Measurements from ENCODE around the gene NBAS. TPM values are rescaled to one million over a fixed set of nuclear protein-coding genes. Genes with fewer than 3 reads are reported as not detected.

Gene NBAS
- total RNA-seq, 1 donor from 2014 or later = 57.6 TPM

GRCh38 chr2:15224641-15225040 lies 336.5 kb downstream of the NBAS start:
- no peak overlapping the region for H3K4me3 Mint-ChIP-seq (ENCODE audit: unreplicated experiment)
- peak overlapping the region; percentile 30 for H3K27ac ChIP-seq (ENCODE audit: low read depth, low read length)

GRCh38 chr2:15223887-15224286 lies 337.2 kb downstream of the NBAS start:
- H2AFZ ChIP-seq (ENCODE audit: low read depth, low read length) = no peak overlapping the region
- H3K9ac ChIP-seq (ENCODE audit: low read length) = no peak overlapping the region
- Mint-ChIP-seq H3K36me3 (ENCODE audit: low read depth, unreplicated experiment) (peaks cover 15% of the 10 kb centered on the region), H3K27me3 (ENCODE audit: low read depth, unreplicated experiment) (no peaks in the 10 kb centered on the region), H3K9me3 (ENCODE audit: unreplicated experiment) (peaks cover 4% of the 10 kb centered on the region), H3K4me3 (ENCODE audit: unreplicated experiment) (no peak overlapping the region), H3K4me1 (ENCODE audit: low read depth, unreplicated experiment) (peaks cover 7% of the 10 kb centered on the region), H3K27ac (ENCODE audit: unreplicated experiment) (peak overlapping the region; percentile 44)
- no peaks in the 10 kb centered on the region for H3K9me3 ChIP-seq (ENCODE audit: insufficient read depth, low read depth, low read length)
- H4K20me1 ChIP-seq (ENCODE audit: insufficient read depth, low read length) = no peaks in the 10 kb centered on the region
- H3K4me3 ChIP-seq (ENCODE audit: insufficient read depth, low read depth, low read length) = no peak overlapping the region
- no peaks in the 10 kb centered on the region for H3K36me3 ChIP-seq (ENCODE audit: insufficient read depth, low read length)
- no peak for FAIRE-seq
- TF ChIP-seq CTCF (IDR thresholded peaks at IDR 0.05; ENCODE audit: insufficient read depth, low read depth, low read length) (no peak), EZH2 (IDR thresholded peaks at IDR 0.05; ENCODE audit: insufficient read depth, low read length) (no peak)
- H3K27ac ChIP-seq (ENCODE audit: low read depth, low read length) = peak overlapping the region; percentile 30
- H3K79me2 ChIP-seq (ENCODE audit: insufficient read depth, low read length) = no peaks in the 10 kb centered on the region
- no peak overlapping the region for H3K4me2 ChIP-seq (ENCODE audit: low read length)
- H3K27me3 ChIP-seq (ENCODE audit: insufficient read depth, low read length) = no peaks in the 10 kb centered on the region
- peak; percentile 73 for DNase-seq (ENCODE audit: low read depth)
- no peaks in the 10 kb centered on the region for H3K4me1 ChIP-seq (ENCODE audit: insufficient read depth, low read length)

More at GRCh38 chr2:15224641-15225040, 336.5 kb downstream of the NBAS start:
- H3K27ac Mint-ChIP-seq (ENCODE audit: unreplicated experiment) = no peak overlapping the region
- H3K27me3 ChIP-seq (ENCODE audit: insufficient read depth, low read length) = no peaks in the 10 kb centered on the region
- H4K20me1 ChIP-seq (ENCODE audit: insufficient read depth, low read length) = no peaks in the 10 kb centered on the region
- no peaks in the 10 kb centered on the region for H3K79me2 ChIP-seq (ENCODE audit: insufficient read depth, low read length)
- H3K9me3 Mint-ChIP-seq (ENCODE audit: unreplicated experiment) = peaks cover 4% of the 10 kb centered on the region
- H3K36me3 ChIP-seq (ENCODE audit: insufficient read depth, low read length) = no peaks in the 10 kb centered on the region
- no peak overlapping the region for H3K4me3 ChIP-seq (ENCODE audit: insufficient read depth, low read depth, low read length)
- no peak for FAIRE-seq
- no peaks in the 10 kb centered on the region for H3K4me1 ChIP-seq (ENCODE audit: insufficient read depth, low read length)
- H3K4me1 Mint-ChIP-seq (ENCODE audit: low read depth, unreplicated experiment) = peaks cover 7% of the 10 kb centered on the region
- no peak overlapping the region for H3K9ac ChIP-seq (ENCODE audit: low read length)
- H3K27me3 Mint-ChIP-seq (ENCODE audit: low read depth, unreplicated experiment) = no peaks in the 10 kb centered on the region
- no peak overlapping the region for H2AFZ ChIP-seq (ENCODE audit: low read depth, low read length)
- no peak for DNase-seq (ENCODE audit: low read depth)
- TF ChIP-seq EZH2 (IDR thresholded peaks at IDR 0.05; ENCODE audit: insufficient read depth, low read length) = no peak
- TF ChIP-seq CTCF (IDR thresholded peaks at IDR 0.05; ENCODE audit: insufficient read depth, low read depth, low read length) = no peak
- H3K36me3 Mint-ChIP-seq (ENCODE audit: low read depth, unreplicated experiment) = peaks cover 15% of the 10 kb centered on the region
- H3K4me2 ChIP-seq (ENCODE audit: low read length) = no peak overlapping the region
- H3K9me3 ChIP-seq (ENCODE audit: insufficient read depth, low read depth, low read length) = no peaks in the 10 kb centered on the region

- H3K27ac ChIP-seq (ENCODE audit: low read depth, low read length) = no peak overlapping the region
- H3K4me1 ChIP-seq (ENCODE audit: insufficient read depth, low read length) = no peaks in the 10 kb centered on the region
- Mint-ChIP-seq H3K27ac (ENCODE audit: unreplicated experiment) (peak overlapping the region; percentile 70), H3K4me1 (ENCODE audit: low read depth, unreplicated experiment) (peaks cover 7% of the 10 kb centered on the region), H3K27me3 (ENCODE audit: low read depth, unreplicated experiment) (no peaks in the 10 kb centered on the region), H3K9me3 (ENCODE audit: unreplicated experiment) (peaks cover 4% of the 10 kb centered on the region), H3K4me3 (ENCODE audit: unreplicated experiment) (no peak overlapping the region), H3K36me3 (ENCODE audit: low read depth, unreplicated experiment) (peaks cover 9% of the 10 kb centered on the region)
- H3K4me2 ChIP-seq (ENCODE audit: low read length) = no peak overlapping the region
- no peaks in the 10 kb centered on the region for H3K79me2 ChIP-seq (ENCODE audit: insufficient read depth, low read length)
- no peaks in the 10 kb centered on the region for H3K9me3 ChIP-seq (ENCODE audit: insufficient read depth, low read depth, low read length)
- TF ChIP-seq EZH2 (IDR thresholded peaks at IDR 0.05; ENCODE audit: insufficient read depth, low read length) (no peak), CTCF (IDR thresholded peaks at IDR 0.05; ENCODE audit: insufficient read depth, low read depth, low read length) (no peak)
- H2AFZ ChIP-seq (ENCODE audit: low read depth, low read length) = no peak overlapping the region
- no peaks in the 10 kb centered on the region for H4K20me1 ChIP-seq (ENCODE audit: insufficient read depth, low read length)
- no peaks in the 10 kb centered on the region for H3K36me3 ChIP-seq (ENCODE audit: insufficient read depth, low read length)
- DNase-seq (ENCODE audit: low read depth) (no peak), FAIRE-seq (peak; percentile 78)
- H3K9ac ChIP-seq (ENCODE audit: low read length) = no peak overlapping the region
- no peak overlapping the region for H3K4me3 ChIP-seq (ENCODE audit: insufficient read depth, low read depth, low read length)
- H3K27me3 ChIP-seq (ENCODE audit: insufficient read depth, low read length) = no peaks in the 10 kb centered on the region
Observed at GRCh38 chr2:15222856-15223255, 338.3 kb downstream of the NBAS start.

Data from astrocyte (in vitro differentiated cells and primary cell).